HG02798 (cell line): Measurements from ENCODE around the gene CYP24A1.

Experiments
- ATAC-seq: cut with Tn5 transposase; IDR thresholded peaks from one replicate; pipeline ENCODE4 v1.9.1; 2021; ENCODE audit warnings: mild to moderate bottlenecking; ENCODE audit not compliant: unreplicated experiment, poor library complexity

Gene CYP24A1

DNA sequence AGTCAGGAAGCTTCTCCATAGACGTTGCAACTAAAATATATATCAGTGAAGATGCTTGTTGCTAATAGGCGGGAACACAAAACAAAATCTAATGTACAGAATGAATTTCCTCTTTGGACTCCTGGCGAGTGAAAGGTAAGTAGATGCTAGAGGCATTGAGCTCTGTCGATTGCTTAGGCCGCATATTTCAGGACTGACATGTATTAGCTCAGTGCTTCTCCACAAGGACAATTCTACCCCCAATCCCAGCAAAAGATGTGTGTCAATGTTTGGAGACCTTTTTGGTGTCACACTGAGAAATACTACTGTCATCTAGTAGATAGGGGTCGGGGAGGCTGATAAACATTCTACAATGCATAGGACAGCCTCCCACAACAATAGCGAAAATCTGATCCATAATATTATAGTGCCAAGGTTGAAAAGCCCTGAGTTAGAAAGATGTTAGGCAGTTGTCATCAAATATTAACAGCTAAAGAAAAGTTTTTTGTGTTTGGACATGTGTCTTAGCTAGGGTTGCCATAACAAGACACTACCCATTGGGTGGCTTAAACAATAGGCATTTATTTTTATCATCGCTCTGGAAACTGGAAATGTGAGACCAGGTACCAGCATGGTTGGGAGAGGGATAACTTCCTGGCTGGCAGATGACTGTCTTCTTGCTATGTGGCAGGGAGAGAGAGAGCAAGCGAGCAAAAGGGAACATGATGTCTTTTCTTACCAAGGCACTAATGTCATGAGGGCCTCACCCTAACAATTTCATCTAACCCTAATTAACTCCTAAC lies 55.4 kb downstream of the CYP24A1 start:
- no peak for ATAC-seq

DNA sequence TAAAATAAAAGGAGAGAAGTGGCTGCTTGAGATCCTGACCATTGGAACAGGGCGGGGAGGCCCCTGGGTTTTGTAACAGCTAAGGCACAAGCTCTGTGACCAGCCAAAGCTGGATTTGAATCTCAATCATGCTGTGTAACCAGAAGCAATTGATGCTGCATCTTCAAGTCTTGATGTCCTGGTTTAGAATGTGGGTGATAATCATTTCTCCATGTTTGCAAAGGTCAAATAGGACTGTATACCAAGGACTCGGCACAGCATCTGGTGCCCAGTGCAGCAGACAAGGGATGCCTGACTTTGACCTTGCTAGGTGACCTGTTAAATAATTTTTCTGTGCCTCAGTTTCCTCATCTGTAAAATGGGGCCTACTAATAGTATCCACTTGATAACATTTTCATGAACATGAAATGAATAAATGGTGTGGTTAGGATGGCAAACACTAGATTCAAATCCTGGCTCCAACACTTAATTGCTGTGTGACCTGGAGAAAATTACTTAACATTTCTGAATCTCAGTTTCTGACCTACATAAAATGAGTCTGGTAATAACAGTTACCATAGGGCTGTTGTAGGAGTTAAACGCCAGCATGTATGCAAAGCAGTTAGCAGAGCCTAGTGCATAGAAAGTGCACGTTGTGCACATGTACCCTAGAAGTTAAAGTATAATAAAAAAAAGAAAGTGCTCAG lies 57.1 kb downstream of the CYP24A1 start:
- ATAC-seq = no peak

DNA sequence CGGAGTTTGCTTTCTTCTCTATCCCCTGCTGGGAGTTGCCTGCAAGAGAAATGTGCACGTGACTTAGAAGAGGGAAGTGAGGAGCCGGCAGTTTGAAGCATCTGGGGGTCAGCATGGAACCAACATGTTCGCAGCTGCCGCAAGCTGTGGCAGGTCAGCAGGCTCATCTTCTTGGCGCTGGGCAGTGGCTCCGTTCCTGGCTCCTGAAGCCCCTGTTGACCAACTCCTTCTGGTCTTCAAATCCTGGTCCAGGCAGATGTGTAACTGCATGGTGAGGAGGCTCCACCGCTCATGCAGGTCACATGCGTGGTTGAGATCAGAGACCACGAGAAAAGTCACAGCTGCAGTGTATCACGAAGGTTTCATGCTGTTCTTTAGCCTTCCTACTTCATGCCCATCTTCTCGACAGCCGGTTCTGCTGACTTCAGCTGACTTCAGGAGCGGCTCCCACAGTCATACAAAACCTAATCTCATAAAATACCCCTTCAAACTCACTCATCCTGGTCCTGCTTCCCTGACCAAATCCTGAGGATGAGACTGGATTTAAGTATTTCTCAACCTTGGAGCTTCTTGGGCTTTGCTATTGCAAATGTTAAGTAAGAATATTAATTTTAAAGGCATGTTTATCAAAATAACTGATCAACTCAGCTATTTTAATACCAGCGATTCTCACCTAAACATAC lies 58.5 kb downstream of the CYP24A1 start:
- ATAC-seq = no peak

DNA sequence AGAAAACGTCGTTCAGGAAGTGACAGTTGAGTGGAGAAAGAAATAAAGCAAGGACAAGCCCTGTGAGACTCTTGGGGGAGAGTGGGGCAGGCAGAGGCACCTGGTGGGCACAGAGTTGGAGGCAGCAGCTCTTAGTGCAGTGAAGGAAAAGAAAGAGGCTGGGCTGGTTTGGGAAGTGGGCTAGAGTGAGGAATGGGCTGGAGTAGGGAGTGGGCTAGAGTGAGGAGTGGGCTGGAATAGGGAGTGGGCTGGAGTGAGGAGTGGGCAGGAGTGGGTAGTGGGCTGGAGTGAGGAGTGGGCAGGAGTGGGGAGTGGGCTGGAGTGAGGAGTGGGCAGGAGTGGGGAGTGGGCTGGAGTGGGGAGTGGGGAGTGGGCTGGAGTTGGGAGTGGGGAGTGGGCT lies 59.7 kb downstream of the CYP24A1 start:
- ATAC-seq = no peak

DNA sequence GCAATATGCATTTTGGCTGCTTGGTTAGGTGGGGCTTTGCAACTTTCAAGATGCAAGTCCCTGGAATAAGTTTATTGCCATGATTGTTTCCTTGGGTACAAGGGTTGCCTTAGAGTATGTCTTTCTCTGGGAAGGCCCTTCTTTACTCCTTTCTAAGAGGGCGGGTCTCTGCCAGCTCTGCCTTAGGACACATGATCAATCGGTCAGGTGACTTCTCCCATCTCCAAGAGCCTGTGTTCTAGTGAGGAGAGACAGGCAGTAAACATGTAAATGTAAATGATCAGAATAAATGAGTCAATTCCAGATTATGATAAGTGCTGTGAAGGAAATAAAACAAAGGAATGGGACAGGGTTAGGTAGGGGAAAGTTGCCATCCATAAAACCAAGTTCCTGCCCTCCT lies 60.2 kb downstream of the CYP24A1 start:
- no peak for ATAC-seq

DNA sequence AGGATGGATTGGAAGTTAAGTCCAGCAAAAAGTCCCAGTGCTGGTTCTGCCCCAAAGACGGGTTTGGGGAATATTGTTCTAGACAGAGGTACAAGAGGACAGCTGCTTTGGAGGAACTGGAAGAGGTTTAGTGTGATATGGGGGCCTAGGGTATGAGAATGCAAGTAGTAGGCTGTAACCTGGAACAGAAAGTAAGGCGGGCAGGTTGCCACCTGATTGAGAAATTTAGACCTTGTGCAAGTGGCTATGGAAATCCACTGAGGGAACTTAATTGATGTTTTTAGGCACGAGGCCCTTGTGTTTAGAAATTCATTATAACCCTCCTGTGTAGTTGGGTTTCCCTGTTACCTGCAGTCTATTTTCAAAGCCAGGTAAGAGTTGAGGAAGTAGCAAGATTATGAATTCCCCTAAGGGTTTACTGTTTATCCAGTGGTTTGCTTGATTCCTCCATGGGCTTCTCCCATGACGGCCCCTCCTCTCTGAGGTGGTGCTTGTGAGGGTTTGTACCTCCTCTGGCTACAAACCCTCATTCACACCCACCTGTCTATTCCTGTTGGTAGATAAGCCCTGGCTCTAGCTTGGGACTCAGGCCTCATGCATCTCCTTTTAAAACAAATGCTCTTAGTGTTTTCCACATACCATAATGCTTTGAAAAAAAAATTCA lies 61.4 kb downstream of the CYP24A1 start:
- ATAC-seq = no peak

DNA sequence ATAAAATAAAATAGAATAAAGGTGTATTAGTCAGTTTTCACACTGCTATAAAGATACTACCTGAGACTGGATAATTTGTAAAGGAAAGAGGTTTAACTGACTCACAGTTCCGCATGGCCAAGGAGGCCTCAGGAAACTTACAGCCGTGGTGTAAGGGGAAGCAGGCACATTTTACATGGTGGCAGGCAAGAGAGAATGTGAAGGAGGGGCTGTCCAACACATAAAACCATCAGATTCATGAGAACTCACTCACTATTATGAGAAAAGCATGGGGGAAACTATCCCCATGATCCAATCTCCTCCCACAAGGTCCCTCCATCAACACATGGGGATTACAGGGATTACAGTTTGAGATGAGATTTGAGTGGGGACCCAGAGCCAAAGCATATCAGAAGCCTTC lies 62.3 kb downstream of the CYP24A1 start:
- no peak for ATAC-seq

DNA sequence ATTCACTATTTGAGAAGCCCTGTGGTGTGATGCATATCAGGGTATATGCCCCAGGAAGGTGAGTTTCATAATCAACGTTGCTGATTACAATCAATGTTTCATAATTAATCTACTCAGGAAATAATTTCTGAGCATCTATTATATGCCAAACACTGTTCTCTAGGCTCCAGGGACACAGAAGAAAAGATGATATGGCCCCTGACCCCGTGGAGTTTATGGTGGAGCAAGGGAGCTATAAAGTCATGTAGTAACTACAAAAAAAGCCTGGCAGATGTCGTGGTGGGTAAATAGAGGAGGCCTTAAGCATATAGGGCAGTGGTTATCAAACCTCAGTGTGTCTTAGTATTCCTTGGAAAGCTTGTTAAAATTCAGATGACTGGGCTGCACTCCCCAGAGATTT lies 63.3 kb downstream of the CYP24A1 start:
- ATAC-seq = no peak

DNA sequence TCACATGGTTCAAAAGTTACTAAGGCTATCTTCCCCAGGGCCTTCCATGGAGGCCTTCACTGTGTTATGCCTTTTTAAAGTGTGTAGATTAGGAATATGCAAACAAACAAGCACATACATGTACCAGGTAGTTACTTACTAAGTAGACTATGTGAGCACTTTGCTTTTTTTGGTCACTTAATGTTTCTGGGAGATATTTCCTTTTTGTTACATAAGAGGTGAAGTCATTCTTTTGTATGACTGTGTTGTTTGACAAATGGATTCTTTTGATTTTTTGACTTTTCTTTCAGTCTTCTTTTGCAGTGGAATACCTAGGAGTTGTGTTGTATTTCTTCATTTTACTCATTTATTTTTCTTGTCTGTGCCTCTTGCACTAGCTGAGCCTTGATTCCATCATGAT lies 63.7 kb downstream of the CYP24A1 start:
- ATAC-seq = no peak

DNA sequence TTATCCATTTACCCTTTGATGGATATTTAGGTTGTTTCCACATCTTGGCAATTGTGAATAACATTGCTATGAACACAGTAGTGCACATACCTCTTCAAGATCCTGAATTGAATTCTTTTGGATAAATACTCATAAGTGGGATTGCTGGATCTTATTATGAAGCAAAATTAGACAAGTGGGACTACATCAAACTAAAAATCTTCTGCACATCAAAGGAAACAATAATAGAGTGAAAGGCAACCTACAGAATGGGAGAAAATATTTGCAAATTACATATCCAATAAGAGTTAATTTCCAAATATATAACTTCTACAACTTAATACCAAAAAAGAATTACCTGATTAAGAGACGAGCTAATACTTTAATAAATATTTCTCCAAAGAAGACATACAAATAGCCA lies 65.0 kb downstream of the CYP24A1 start:
- no peak for ATAC-seq

DNA sequence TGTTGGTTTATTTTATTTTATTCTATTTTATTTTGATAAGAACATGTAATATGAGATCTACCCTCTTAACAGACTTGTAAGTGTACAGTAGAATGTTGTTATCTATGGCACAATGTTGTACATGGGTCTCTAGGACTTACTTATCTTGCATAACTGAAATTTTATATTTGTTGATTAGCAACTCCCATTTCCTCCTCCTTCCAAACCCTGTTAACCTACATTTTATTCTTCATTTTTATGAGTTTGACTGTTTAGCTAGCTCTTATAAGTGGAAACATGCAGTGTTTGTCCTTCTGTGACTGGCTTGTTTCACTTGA lies 65.5 kb downstream of the CYP24A1 start:
- ATAC-seq = no peak

DNA sequence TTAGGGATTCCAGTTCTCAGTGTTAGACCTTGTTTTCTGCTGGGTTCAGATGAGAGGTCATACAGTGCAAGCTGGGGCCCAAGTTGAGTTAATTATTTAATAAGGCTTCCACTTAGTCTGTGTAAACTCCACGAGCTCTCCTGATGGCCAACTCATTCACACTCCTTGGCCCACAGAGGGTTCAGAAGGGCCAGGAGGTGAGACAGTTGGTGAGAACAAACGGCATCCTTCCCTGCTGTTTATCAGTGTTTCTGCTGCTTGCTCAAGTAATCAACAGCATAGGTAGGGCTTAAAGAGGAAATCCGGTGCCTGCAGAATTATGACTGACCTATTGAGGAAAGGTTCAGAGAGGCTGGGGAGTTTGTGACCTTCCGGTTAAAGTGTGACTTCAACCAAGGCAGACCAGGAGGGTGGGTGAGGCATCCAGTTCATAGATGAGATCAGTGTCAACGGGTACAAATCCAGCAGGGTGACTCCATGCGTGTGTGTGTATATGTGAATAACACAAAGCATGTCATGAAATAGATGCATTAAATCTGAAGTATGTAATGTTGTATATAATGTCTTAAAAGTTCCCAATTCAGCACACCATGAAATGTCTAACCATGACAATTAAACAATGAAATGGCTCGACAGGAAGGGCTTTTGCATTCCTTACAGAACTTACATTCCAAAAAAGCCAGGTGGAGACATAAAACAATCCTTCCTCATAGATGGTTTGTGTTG lies 66.0 kb downstream of the CYP24A1 start:
- no peak for ATAC-seq

DNA sequence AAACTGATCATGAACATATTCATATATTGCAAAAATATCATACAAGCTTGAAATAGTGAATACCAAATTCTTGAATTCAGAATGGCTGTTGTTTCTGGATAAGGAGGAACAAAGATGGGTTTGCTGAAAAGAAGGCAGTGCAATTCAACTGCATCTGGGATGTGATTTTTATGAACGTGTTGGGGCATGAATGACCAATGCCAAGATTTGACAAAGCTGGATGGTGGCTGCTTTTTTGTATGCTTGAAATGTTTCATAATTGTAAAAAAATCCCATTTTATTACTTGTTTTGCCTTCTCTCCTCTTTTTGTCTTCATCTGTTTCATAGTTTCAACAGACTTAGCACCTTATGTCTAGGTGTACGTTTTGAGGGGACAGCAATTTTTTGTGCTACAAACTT lies 66.6 kb downstream of the CYP24A1 start:
- no peak for ATAC-seq

DNA sequence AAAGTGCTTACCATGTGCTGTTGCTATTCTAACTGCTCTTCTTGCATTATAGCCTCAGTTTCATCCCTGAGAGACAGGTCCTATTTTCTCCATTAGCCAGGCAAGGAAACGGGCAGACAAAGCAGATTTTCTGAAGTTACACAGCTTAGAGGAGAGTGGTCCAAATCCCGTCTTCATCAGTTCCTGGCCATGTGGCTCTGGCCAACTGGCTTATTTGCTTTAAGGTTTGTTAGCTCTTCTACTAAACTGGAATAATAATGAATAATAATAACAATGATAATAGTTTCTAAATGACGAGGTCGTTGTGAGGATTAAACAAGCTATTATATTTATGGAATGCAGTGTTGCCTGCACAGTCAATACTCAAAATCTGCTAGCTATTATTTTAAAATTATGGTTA lies 67.6 kb downstream of the CYP24A1 start:
- ATAC-seq = no peak

DNA sequence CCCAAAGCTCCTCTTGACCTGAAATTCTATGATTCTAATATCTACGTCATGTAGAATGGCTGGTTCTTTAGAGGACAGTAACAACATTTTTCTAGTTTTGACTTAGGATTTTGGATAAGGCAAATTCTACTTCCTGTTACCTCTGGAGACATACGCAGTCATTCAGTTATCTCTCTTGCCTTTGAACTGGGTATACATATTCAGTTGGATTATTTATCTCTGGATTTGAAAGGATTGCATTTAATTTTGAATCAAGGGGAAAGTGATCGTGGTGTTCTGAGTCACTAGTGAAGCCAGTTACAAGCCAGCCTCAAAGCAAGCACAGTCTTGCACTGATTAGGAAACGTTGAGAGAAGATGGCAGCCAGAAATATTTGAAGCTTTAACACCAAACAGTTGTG lies 68.1 kb downstream of the CYP24A1 start:
- no peak for ATAC-seq

DNA sequence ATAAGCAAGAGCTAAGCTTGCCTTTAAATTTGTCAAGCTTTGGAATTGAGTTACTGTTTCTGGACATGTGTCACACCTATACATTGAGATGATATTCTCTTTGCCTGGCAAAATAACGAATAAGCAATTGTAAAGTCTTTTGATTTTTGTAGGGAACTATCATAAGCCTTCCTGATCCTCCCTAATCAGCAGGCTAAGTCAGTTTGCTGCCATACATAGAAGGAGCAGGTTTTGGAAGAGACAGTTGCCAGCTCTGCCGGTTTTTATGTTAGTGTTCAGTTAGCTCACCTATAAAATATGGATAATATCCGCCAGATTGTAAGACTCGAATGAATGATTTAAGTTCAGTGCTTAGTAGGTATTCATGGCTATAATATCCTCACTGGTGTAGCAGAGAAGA lies 69.0 kb downstream of the CYP24A1 start:
- no peak for ATAC-seq

DNA sequence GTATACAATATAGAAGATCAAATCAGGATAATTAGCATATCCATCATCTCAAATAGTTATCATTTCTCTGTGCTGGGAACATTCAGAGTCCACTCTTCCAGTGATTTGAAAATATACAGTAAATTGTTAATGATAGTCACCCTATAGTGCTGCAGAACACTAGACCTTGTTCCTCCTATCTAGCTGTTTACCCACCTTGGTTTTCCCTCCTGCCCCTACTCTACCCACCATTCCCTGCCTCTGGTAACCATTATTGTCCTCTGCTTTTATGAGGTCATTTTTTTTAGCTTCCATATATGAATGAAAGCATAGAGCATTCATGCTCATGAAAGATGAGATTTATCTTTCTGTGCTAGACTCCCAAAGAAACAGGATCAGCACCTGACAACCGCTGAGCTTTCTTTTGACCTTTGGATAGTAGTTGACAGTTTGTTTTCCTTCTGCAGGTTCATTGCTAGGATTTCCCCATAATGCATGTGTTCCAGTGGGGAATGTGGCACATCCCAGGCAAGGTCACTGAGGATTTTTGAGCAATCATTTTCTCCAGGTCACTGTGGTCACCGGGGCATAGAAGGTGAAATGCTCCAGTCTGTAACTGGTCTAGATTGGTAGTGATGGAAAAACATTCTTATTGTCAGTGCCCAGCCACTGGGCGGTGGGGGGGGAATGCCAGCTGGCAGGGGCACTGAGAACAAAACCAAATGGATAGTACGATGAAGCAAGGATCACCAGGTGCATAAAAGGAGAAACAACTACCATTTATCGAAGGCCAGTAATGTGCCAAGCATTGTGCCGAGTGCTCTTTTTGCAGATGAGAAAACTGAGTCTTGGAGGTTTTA lies 69.8 kb downstream of the CYP24A1 start:
- no peak for ATAC-seq
